ENCODE results near the gene PTPN14. TPM values are rescaled to one million over a fixed set of nuclear protein-coding genes. Genes with fewer than 3 reads are reported as not detected.

PTPN14 gene
- total RNA-seq, 1 donor from 2014 or later: 46.9 TPM

- no peak for DNase-seq
Observed at GRCh38 chr1:214330222-214330621, 221.2 kb downstream of the PTPN14 start.

- no peak for DNase-seq
Observed at GRCh38 chr1:214329470-214330220, 221.8 kb downstream of the PTPN14 start.

- DNase-seq: peak; percentile 52
Observed at GRCh38 chr1:214328770-214329469, 222.5 kb downstream of the PTPN14 start.

GRCh38 chr1:214327514-214327913 lies 223.9 kb downstream of the PTPN14 start:
- no peak for DNase-seq

GRCh38 chr1:214326406-214326805 lies 225.0 kb downstream of the PTPN14 start:
- DNase-seq: no peak

DNA sequence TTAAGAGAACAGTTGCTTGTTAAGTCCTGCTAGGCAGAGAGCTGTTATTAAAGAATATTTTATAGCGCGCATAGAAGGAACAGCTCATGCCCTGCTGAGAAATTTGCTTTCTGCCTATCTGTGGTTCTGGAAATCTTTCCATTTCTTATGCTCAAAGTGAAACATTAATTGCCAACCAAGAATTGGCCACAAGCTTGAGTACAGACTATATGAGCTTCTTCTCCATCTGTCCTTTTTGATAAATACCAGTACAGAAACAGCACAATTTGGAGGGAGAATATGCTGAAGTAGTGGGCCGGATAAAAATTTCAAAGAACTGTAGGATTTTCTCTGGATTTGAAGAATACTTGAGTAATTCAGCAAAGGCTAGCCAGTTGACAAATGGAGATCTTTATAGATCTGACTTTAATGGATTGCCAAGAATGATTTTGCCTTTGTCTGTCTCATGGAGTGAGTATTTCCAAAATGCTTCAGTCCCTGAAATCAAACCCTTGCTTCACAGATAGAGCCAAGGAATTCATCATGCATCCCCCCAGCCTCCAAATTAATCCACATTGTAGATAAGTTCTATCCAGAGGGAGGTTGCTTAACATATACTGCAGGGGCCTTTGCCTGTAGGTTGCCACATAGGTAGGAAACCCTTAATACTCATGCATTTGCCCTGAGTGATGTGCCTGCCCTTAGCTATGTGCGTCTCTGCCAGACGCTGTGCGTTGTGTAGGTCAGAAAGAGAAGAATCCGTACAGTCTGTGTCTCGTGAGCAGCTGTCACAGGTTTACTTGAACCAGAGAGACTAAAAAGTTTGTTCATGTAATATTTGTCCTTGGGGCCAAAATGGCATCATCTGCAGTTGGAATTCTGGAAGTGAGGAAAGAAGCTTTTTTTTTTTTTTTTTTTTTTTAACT lies 226.3 kb downstream of the PTPN14 start:
- no peak for DNase-seq

- no peak for DNase-seq
Observed at GRCh38 chr1:214321705-214322453, 229.5 kb downstream of the PTPN14 start.

DNA sequence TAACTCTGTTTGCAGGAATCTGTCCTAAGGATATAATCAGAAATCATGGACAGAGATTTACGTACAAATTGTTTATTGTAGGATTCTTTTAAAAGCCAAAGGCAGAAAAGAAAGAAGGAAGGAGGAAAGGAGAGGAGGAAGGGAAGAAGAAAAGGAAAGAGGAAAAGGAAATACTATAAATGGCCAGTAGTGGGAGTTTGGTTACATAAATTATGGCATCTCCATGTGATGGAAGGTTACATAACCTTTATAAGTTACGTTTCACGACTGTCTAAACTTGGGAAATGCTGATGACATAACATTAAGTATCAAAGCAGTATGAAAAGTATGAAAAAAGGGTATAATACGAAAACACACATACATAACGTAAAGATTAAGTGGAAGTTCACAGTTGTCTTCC lies 231.5 kb downstream of the PTPN14 start:
- no peak for DNase-seq

- DNase-seq: no peak
Observed at GRCh38 chr1:214318956-214319736, 232.3 kb downstream of the PTPN14 start.

DNA sequence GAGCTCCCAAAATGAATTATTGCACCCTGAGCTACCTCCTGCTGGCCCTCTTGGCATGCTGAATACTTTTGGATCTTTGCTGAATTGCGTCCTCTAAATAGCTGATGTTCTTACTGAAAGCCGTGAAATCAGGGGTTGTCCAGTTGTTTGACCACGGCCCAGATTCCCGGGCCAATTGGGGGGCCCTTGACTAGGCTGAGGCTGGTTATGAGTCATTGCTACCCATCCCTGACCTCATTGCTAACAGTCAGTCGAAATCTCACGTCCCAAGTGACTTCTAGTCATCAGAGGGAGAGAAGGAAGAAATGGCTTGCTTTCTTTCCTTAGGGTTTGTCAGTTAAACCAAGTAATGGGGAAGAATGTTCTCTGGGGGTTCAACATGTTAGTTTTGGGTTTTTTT lies 233.0 kb downstream of the PTPN14 start:
- no peak for DNase-seq

DNA sequence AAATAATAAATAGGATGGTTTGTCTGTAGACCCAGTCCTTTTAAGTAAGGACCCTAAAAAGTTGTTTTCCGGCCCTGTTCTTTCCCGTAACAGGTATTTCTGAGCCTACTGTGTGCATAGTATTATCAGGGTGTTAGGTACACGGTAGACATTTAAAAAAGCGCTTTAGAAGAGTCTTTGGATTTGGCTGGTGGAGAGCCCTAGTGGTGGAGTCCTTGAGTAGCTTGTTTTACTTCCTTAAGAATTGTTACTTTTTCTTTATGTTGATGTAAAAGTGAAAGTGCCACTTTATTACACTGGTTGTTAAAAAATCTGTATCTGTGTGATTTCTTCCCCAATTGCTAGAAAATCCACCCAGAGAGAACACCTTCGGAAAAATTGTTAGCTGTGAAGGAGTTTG lies 233.7 kb downstream of the PTPN14 start:
- DNase-seq: no peak

GRCh38 chr1:214317300-214317699 lies 234.1 kb downstream of the PTPN14 start:
- DNase-seq: no peak

DNA sequence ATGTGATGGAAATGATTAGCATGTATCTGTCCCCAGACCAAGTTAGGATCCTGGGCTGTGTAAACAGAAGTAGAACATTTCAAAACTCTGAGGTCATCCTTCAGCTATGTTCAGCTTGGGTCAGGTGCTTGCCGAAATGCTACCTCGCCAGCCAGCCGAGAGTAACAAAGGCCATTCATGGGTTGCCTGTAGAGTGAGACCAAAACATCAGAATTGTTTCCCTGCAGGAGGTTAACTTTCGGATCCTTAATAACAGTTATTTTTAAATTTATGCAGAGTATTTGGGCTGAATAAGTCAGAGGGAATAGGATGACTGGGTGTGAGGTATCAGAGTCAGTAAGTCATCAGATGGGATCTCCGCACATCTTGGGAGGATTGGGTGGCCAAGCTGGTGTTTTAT lies 234.8 kb downstream of the PTPN14 start:
- no peak for DNase-seq

DNA sequence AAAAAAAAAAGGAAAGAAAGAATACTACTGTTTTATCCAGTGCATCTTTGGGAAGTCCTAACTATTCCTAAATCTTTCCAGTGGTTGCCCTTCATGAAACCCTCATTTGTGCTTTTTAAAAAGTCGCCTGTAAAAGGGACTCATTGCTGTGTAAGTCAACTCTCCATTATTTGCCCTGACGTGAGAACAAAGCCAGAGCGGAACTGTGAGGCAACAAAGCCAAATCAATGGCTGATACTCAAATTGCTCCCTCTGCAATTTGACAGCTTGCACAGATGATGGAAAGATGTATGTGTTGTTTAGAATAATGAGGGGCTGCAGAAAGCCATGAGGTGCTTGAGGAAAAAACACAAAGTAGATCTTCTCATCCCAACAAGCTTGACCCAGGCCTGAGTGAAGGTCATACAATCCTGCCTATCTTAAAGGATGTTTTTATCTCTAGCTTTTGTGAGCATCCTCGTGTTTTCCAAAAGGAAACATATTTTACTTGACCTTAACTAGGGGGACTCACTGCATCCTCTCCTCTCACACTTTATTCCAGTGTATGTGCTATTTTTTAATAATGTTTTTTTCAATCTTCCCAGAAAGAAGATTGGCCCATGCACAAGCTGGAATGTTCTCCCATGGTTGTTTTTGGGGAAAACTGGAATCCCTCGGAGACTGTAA lies 237.1 kb downstream of the PTPN14 start:
- DNase-seq: no peak

DNA sequence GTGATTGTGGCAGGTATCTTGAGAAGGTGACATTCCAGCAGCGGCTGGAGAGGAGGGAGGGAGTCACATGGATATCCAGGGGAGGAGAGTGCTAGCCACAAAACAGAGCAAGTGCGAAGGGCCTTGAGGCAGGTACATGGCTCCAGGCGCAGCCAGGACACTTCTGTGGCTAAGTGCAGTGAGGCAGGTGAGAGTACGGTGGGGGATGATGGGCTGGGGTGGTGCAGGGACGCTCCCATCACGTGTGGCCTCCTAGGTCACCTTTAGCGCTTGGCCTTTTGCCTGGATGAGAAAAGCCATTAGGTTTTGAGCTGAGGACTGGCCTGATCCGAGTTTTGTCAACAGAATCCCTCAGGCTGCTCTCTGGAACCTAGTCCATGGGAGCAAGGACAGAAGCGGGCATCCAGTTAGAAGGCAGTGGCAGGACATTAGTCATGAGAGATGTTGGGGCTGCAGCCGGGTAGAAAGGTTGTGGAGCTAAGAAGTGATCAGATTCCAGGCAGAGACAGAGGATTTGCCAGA lies 238.8 kb downstream of the PTPN14 start:
- no peak for DNase-seq

- DNase-seq: no peak
Observed at GRCh38 chr1:214310777-214311690, 240.4 kb downstream of the PTPN14 start.

GRCh38 chr1:214310010-214310409 lies 241.4 kb downstream of the PTPN14 start:
- no peak for DNase-seq

DNA sequence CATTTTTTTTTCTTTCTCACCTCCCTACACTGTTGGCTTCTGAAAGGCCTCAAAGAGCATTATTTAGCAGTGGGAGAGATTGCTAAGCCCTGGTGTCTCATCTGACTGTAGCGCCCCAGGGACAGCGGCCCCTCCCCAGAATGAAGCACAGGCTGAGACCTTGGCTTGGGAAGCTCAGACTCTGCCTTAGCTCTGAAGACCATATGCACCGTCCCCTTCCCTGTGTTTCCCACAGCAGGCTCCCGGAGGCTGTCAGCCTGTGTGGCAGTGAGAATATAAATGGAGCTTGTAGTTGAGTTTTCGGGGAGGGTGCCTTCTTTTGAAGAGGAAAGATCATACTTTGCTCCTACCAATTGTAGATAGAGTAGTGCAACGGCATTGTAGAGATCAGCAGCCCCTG lies 245.1 kb downstream of the PTPN14 start:
- no peak for DNase-seq

- DNase-seq: no peak
Observed at GRCh38 chr1:214305164-214305751, 246.1 kb downstream of the PTPN14 start.
